Jurkat, Clone E6-1 (cell line): ENCODE data around the gene KHK. TPM values are rescaled to one million over a fixed set of nuclear protein-coding genes. Genes with fewer than 3 reads are reported as not detected.

Experiments used
- DNase-seq: peaks from one replicate; pipeline ENCODE4 v3.0.0-alpha.2; 2011; ENCODE audit warnings: low read depth, low spot score
- H3K4me3 ChIP-seq: 2 replicates; pipeline ENCODE4 v1.5.1; 2011; ENCODE audit warnings: mild to moderate bottlenecking, low read length, control low read depth, moderate library complexity
- polyA plus RNA-seq: library from polyadenylated mRNA; unstranded; fragments of >200 nt; gene quantifications from one replicate; pipeline ENCODE4 v1.2.1, GENCODE V29; 2012; ENCODE audit warnings: missing spikeins; ENCODE audit not compliant: insufficient read length, insufficient read depth

Gene KHK
- 16.0 TPM for polyA plus RNA-seq

DNA sequence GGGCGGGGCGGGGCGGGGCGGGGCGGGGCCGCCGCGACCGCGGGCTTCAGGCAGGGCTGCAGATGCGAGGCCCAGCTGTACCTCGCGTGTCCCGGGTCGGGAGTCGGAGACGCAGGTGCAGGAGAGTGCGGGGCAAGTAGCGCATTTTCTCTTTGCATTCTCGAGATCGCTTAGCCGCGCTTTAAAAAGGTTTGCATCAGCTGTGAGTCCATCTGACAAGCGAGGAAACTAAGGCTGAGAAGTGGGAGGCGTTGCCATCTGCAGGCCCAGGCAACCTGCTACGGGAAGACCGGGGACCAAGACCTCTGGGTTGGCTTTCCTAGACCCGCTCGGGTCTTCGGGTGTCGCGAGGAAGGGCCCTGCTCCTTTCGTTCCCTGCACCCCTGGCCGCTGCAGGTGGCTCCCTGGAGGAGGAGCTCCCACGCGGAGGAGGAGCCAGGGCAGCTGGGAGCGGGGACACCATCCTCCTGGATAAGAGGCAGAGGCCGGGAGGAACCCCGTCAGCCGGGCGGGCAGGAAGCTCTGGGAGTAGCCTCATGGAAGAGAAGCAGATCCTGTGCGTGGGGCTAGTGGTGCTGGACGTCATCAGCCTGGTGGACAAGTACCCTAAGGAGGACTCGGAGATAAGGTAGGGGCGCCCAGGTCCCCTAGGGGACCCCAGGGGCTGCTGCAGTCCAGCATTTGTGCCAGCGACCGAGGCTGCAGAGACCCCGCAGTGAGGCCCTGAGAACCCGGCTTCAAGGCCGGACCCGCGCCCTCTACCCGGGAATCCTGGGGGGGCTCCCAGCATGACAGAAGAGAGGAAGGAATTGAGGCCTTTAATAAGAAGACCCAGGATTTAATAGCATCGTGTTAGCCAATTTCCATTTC is at the start of gene KHK:
KHK (plus strand) TSS at position 49 of the 870 bp plus-strand sequence; CDS start at position 537, 488 bp downstream.
- H3K4me3 ChIP-seq, result peak within 1 kb of the TSS; percentile 55
- no peak for DNase-seq

DNA sequence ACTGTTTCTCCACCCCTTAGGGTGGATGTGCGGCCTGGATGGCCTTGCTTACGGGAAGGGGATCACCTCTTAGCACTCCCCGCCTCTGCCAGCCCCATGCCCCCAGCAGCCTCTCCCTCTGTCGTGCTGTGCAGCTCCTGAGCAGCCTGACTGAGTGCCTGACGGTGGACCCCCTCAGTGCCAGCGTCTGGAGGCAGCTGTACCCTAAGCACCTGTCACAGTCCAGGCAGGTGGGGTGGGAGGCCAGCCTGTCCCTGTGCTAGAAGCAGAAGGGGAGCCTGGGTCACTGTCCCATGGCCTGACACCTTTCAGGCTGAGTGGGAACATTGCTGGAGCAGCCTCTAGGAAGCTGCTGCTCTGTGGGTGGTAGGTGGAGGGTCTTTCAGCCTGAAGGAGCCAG is 48.6 kb upstream of the KHK start:
- no peak for DNase-seq

DNA sequence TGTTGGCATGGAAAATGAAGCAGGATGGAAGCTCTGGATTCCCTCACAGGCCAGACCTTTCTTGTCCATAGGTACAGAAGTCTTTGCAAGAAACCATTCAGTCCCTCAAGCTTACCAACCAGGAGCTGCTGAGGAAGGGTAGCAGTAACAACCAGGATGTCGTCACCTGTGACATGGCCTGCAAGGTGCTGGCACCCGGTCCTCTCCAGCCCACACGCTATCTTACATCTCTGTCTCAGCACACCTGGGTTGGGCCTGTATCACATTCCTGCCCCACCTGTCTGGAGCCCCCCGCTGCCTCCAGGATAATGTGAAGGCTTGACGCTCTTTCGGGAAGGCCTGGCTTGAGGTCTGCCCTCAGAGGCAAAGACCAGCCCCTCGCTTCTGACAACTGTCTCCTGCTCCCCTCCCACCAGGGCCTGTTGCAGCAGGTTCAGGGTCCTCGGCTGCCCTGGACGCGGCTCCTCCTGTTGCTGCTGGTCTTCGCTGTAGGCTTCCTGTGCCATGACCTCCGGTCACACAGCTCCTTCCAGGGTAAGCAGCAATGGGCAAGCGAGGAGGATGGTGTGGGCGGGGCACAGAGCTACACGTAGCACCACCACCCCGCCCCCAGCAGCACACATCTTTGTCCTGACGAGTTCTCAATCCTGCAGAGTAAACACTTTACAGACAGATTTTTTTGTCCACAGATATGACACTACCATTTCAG is 47.8 kb upstream of the KHK start:
- H3K4me3 ChIP-seq, result no peak overlapping the region
- DNase-seq, result no peak

More for the DNA sequence above, 48.6 kb upstream of the KHK start:
- H3K4me3 ChIP-seq, result no peak overlapping the region

DNA sequence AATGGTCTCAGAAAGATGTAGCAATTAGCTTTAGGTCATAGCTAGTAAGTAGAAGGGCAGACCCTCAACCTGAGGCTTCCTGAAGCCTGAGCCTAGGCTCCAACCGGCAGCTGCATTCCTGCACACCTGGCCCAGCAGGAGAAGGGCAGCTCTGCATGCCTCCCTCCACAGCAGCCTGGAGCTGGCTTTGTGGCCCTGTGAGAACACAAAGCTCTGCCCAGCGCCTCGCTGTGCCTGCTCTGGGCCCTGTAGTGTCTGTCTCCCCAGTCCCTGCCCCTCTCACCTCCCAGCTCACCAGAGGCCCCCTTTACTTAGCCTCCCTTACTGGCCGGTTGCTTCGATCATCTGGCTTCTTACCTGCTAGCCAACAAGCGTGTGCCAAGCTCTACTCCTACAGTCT is 47.1 kb upstream of the KHK start:
- H3K4me3 ChIP-seq, result no peak overlapping the region
- DNase-seq, result no peak

GRCh38 chr2:27039871-27040270 is 46.7 kb upstream of the KHK start:
- H3K4me3 ChIP-seq, result no peak overlapping the region
- no peak for DNase-seq

- DNase-seq, result no peak
- no peak overlapping the region for H3K4me3 ChIP-seq
Measured at GRCh38 chr2:27040282-27040681, 46.3 kb upstream of the KHK start.

DNA sequence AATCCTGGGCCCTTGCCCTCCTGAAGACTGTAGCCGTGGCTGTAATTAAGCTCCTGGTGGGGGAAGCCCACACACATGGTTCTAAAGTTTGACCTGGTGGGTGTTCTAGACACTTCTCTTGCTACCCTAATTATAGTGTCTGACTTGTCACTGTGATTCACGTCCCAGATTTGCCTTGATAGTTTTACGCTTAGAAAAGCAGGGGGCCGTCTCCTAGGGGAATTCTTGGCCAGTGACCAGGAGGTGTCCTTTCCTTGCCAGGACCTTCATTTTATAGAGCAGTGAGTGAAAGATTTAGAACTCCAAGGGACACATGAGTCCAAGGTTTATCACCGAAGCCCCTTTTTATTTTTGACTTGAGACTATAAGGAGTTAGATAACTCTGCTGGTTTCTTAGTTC is 44.8 kb upstream of the KHK start:
- no peak overlapping the region for H3K4me3 ChIP-seq
- DNase-seq, result no peak

DNA sequence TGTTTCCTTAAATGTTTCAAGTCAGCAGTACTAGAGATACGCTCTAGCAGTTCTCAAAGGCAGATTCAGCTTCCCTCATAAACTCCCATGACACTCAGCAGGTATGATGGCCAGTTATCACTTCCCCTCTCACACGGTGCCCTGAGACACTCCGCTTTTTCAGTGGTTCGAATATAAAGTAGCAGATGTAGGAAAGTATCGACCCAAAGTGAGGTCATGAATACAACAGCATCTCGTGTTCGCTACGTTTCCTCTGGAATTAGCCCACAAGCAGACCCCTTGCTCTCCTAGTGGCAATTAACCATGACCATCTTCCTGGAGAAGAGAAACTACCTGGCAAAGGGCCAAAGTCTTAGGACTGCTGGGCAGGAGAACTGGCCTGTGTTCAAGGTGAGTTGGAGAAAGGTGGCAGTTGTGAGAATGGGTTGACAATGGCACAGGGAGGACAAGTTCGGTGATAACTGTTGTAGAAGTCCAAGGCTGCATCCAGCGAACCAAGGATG is 44.4 kb upstream of the KHK start:
- DNase-seq, result no peak
- no peak overlapping the region for H3K4me3 ChIP-seq

DNA sequence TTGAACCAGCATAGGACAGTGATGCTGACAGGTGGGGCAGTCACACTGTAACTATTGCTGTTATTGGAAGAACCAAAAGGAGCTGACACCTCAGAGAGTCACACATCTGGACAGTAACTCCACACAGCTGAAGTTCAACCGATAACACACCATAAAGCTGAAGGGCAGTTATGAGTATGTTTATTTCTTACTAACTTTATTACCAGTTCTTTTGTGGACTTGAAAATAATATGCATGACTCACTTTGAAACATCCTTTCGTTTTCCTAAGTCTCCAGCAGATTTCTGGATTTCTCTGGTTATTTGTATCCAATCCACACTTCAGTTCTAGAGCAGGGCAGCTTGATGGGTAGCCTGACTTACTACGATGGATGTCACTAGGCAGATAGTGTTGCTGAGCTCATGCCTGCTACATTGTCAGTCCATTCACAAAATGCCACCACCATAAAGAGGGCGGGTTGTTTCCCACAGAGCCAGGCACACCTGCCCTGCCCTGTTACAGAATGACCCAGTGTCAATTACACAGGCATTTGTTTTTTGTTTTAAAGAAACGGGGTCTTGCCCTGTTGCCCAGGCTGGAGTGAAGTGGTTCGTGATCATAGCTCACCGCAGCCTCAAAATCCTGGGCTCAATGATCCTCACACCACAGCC is 43.5 kb upstream of the KHK start:
- no peak for DNase-seq

DNA sequence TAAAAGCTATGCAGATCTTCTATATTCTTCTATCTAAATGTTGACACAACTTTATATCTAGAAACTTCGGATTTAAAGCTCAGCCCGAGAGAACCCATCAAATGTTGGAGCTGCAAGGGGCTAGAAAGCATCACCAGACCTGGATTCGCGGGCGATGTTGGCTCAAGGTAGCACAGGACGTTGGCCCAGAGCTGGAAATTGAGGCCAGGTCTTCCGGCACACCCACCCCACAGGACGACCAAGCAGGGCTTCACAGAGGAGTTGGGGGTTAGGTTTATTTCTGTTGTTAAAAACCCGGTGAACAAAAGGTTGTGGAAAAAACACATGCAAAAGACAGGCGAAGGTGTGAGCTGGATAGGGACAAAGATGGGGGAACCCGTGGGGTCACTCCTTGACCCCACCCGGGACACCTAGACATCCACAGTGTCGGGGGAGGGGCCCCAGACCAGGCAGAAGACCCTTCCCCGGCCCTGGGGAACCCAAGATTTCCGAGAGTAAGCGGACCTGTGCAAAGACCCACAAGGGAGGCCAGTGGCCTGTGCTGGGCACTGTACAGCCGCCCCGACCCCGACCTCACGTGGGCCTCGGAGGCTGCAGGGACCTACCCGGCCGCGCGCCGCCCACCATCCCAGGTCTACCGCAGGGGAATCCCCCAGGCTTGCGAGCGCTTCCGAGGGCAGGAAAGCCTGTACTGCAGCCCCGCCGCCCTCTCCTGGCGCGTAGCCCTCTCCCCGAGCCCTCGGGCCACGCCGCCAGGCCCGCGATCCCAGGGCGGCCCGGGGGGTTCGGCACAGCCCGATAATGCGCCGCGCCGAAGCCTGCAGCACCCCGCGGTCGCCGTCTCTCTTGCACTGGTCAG is 36.9 kb upstream of the KHK start:
- peak overlapping the region; percentile 87 for H3K4me3 ChIP-seq
- DNase-seq, result no peak

More for the DNA sequence above, 43.5 kb upstream of the KHK start:
- no peak overlapping the region for H3K4me3 ChIP-seq

DNA sequence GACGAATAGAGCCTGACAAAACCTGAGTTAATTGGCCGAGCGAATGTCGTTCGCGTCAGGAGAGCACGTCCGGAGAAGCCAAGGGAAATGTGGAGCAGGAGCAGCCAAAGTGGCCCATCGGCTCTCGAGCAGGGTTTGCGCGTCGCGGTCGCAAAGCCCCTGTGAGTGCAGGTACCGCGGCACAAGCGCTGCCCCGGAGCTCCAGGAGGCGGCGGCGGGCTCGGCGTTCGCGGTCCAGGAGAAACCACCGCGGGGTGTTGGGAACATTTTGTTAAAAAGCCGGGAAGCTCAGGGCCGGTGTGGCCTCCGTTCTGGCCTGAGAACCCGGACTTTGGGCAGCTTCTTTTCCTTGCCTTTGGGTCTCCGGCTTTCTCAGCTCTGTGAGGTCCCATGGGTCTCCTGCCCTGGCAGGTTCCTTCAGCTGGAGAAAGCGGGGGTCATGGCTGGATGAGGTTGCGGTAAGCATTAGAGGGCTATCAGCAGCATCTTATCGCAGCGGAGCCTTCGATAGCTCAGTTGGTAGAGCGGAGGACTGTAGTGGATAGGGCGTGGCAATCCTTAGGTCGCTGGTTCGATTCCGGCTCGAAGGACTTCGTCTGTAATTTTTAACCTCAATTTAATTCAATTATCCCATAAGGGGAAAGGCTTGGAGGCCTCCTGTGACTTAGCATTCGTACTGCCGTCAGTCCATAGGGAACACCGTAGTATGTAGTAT is 36.1 kb upstream of the KHK start:
- H3K4me3 ChIP-seq, result peak overlapping the region; percentile 87
- peak; percentile 94 for DNase-seq

GRCh38 chr2:27050996-27051901 is 35.3 kb upstream of the KHK start, which contains the start of gene AGBL5:
Gene AGBL5 (plus strand): TSS chr2:27051668. CDS start chr2:27052959, 1,291 bp downstream.
- H3K4me3 ChIP-seq, result peak within 1 kb of the TSS; percentile 87
- peak; percentile 95 for DNase-seq

DNA sequence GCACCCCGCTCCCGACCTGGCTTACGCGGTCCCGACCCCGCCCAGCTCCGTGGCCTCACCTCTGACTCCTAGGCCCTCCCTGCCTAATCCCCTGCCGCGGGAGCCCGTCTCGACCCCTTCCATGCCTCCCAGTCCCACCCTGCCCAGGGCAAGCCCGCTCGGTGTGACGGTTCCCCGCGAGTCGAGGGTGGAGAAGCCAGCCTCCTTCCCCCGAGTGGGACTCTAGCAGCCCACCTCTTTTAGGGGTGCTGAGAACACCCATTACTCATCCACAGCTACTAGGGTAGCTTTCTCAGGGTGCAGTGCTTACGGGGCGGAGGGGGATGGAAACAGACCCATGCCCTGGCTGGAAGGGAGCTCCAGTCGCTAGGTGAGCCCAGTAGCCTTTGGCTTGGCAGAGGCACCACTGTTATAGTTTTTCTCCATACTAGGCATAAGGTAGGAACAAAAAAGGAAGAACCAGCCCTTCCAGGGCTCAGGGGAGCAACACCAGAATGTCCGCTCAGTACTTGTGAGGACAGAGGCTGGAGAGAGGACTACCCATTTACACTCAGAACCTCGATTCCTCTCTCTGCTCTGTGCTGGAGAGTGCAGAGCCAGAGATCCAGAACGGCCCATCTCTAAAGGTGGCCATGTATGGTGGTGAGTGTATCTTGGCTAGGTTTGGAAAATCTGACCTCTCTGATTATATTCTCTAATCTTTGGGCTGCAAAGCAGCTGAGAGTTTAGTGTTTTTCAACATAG is 34.5 kb upstream of the KHK start:
- peak overlapping the region; percentile 87 for H3K4me3 ChIP-seq
- no peak for DNase-seq

- no peak overlapping the region for H3K4me3 ChIP-seq
- DNase-seq, result no peak
Measured at GRCh38 chr2:27053321-27053720, 33.3 kb upstream of the KHK start.

- no peak overlapping the region for H3K4me3 ChIP-seq
- DNase-seq, result no peak
Measured at GRCh38 chr2:27053776-27054175, 32.8 kb upstream of the KHK start.

GRCh38 chr2:27054721-27055120 is 31.9 kb upstream of the KHK start:
- H3K4me3 ChIP-seq, result no peak overlapping the region
- no peak for DNase-seq
